Mucosa of stomach (tissue), 1 donor: Measurements from ENCODE around the gene DOC2A.
A peak's percentile ranks its signal among the peaks of the same experiment; 100 is the strongest.
"Not testable (repeated sequence)": the region's sequence is repeated elsewhere in the genome, so short reads cannot be mapped to it uniquely, and the experiment has no call there.

Experiments used
- H3K27me3 ChIP-seq: one replicate; pipeline ENCODE4 v1.7.0; 2013; ENCODE audit warnings: mild to moderate bottlenecking, low read length; ENCODE audit not compliant: control insufficient read depth, insufficient read depth
- H3K36me3 ChIP-seq: one replicate; pipeline ENCODE4 v1.7.0; 2013; ENCODE audit warnings: low read length; ENCODE audit not compliant: control insufficient read depth, insufficient read depth
- H3K4me1 ChIP-seq: one replicate; pipeline ENCODE4 v1.7.0; 2013; ENCODE audit warnings: mild to moderate bottlenecking, low read length; ENCODE audit not compliant: control insufficient read depth, insufficient read depth
- H3K4me3 ChIP-seq: one replicate; pipeline ENCODE4 v1.7.0; 2013; ENCODE audit warnings: low read length
- H3K9ac ChIP-seq: one replicate; pipeline ENCODE4 v1.7.0; 2013; ENCODE audit warnings: mild to moderate bottlenecking, low read length, moderate library complexity
- H3K9me3 ChIP-seq: one replicate; pipeline ENCODE4 v1.7.0; 2013; ENCODE audit warnings: mild to moderate bottlenecking, low read length, moderate library complexity; ENCODE audit not compliant: control insufficient read depth
- donor health status: Pancreatic carcinoma.

Gene DOC2A

DNA sequence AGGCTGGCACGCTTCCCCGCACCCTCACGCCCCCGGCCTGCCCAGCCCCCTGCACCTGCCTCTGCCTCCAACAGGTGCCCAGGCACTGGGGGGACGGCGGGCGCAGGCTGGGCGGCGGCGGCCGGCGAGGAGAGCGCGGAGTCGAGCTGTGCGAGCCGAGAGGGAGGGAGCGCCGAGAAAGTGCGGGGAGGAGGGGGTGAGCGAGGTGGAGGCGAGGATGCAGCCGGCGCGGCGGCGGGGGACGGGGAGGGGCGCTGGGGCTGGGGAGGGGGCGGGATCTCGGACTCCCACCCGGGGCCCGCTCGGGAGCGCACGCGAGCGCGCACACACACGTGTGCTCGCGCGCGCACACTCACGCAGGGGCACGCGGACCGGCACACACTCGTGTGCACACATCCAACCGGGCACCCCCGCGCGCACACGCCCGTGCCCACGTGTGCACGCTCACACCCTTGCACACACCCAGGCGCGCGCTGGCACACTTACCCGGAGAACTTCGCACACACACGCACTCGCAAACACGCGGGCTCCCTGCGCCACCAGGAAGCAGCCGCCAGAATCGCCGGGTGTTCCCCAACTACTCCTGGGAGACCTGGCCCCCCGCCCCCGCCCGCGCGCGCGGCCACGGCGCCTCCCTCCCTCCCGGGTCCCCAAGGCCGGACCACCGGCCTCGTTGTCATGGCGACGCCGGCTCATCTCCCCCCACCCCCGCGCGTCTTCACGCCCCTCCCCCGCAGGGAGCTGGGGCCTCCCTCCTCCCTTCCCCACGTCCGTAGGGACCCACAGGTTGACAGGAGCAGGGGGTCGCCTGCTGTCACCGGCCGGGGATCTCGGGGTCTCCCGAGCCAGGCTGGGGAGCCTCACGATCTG is at the start of gene DOC2A:
Gene DOC2A (minus strand): TSS at position 184 of the 870 bp plus-strand sequence. CDS start 805 bp downstream, outside the sequence.
- no peak within 1 kb of the TSS for H3K9ac ChIP-seq
- peaks cover 42% of the 10 kb centered on the region for H3K27me3 ChIP-seq
- H3K4me3 ChIP-seq: no peak within 1 kb of the TSS

DNA sequence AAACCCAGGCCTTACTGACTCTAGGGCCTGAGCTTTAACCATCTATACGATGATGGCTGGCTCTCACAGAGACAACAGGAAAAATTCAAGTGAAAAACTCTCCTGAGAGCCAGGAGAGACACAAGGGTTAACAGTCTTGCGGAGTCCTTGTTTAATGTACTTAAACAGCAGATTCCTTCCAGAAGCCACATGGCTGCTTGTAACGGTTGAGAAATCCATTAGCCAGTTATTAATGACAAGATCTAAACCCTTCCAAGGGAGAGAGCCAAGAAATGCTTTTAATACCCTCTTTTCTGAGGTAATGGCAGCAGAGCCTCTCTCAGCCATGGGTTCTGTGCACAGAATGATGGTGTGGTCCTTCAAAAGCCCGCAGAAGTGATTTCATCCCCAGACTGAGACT is 49.5 kb upstream of the DOC2A start:
- H3K9me3 ChIP-seq: no peaks in the 10 kb centered on the region
- H3K36me3 ChIP-seq: no peaks in the 10 kb centered on the region
- H3K27me3 ChIP-seq: no peaks in the 10 kb centered on the region
- no peak overlapping the region for H3K4me3 ChIP-seq
- peaks cover 22% of the 10 kb centered on the region for H3K4me1 ChIP-seq
- H3K9ac ChIP-seq: no peak overlapping the region

More for the DNA sequence above, at the start of gene DOC2A:
- Histone ChIP-seq H3K4me1 (peaks cover 10% of the 10 kb centered on the region), H3K36me3 (no peaks in the 10 kb centered on the region), H3K9me3 (no peaks in the 10 kb centered on the region)

DNA sequence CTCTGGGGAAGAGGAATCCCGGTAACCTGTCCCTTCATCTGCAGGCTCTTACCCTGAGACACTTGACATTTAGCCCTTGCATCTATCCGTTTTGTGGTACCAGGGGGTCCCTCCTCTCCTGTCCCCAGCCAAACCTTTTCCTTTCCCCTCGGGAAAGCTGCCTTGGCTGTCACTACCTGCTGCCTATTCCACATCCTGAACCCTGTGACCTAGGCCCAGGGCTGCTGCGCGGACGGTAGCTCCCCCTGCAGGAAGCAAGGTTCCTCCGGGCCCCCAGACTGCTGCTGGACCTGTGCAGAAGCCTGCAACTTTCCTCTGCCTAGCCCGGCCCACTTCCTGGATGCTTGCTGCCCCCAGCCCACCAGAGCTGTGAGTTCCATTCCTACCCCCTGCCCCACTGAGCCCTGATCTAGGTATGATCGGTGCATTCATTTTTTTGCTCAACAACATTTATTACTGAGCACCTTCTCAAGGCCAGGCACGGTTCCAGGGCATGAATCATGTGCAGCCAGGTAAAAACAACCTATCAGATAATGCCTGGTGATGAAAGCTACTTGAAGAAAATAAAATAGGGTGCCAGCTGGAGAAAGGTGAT is 44.2 kb upstream of the DOC2A start:
- no peaks in the 10 kb centered on the region for H3K36me3 ChIP-seq
- no peaks in the 10 kb centered on the region for H3K9me3 ChIP-seq
- H3K27me3 ChIP-seq: no peaks in the 10 kb centered on the region
- H3K9ac ChIP-seq: no peak overlapping the region
- H3K4me1 ChIP-seq: peaks cover 20% of the 10 kb centered on the region
- no peak overlapping the region for H3K4me3 ChIP-seq

DNA sequence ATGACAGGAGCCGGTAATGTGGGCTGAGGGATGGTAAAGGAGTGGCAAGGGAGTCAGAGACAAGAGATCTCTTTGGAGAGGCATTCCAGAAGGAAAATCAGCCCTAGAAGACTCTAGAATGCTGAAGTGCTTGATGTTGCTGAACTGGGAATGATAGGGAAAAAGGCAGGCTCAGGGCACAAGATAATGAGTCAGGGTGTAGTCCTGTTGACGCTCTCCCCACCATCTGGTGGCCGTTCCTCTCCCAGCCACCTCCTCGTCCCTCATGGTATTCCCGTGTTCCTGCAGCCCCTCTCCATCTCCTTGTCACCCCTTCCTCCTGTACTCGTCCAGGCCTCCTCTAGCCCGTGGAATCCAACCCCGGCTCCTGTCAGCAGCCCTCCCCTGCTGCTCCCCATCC is 43.6 kb upstream of the DOC2A start:
- Histone ChIP-seq H3K27me3 (no peaks in the 10 kb centered on the region), H3K4me1 (peaks cover 20% of the 10 kb centered on the region), H3K9ac (no peak overlapping the region), H3K36me3 (no peaks in the 10 kb centered on the region), H3K9me3 (no peaks in the 10 kb centered on the region), H3K4me3 (no peak overlapping the region)

DNA sequence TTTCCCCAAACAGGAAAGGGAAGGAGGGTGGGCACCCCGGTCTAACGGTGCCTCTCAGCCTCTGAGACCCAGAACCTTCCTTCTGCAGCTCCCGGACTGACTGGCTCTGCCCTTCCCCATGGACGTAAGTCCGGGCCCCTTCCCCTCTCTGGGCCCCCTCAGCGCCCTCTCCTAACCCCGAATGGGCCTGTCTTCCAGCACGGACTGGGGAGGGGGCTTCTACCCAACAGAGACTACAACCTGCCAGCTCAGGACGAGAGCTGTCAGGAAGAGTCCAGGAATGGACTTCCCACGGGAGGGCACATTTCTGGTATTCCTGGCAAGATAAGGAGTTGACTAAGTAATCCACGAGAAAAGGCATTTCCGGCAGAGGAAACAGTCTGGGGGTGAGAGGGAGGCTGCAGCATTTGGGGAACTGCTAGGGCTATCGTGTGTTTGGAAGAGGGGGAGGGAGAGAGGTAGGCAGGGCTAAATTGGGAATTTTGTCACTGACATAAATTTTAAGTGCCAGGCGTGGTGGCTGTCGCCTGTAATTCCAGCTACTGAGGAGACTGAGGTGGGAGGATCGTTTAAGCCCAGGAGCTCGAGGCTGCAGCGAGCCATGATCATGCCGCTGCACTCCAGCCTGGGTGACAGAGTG is 42.7 kb upstream of the DOC2A start:
- H3K27me3 ChIP-seq: no peaks in the 10 kb centered on the region
- peak overlapping the region; percentile 65 for H3K9ac ChIP-seq
- H3K9me3 ChIP-seq: no peaks in the 10 kb centered on the region
- peak overlapping the region; percentile 77 for H3K4me3 ChIP-seq
- H3K4me1 ChIP-seq: peaks cover 20% of the 10 kb centered on the region
- H3K36me3 ChIP-seq: no peaks in the 10 kb centered on the region

DNA sequence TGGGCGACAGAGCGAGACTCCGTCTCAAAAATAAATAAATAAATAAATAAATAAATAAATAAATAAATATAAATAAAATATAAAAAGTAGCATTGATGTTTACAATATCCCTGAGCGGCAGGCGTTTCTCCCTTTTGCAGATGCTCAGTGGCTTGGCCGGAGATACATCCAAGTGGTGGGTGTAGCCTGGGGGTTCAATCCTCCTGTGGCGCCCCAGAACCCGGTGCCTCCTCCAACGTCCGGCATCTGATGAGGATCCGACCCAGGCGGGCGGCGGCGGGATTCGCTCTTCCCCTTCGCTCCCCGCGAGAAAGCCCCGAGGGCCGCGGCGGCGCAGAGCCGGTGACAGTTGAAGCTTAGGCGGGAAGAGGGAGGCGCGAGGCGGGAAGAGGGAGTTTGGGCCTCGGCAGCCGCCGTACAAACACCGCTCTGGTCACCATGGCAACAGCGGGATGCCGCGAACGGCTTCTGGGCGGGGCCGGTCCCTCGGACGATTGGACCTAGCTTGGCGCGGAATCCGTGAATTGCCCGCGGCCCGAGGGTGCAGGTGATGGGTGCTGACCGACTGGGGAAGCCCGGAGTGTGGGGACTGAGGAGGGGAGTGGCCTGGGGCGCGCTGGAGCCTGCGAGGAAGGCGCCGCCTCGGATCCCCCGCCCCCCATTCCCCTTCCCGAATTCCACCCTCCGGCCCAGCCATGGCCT is 42.0 kb upstream of the DOC2A start:
- Histone ChIP-seq H3K36me3 (no peaks in the 10 kb centered on the region), H3K4me3 (peak overlapping the region; percentile 77), H3K4me1 (peaks cover 20% of the 10 kb centered on the region), H3K9me3 (no peaks in the 10 kb centered on the region), H3K9ac (peak overlapping the region; percentile 65), H3K27me3 (no peaks in the 10 kb centered on the region)

DNA sequence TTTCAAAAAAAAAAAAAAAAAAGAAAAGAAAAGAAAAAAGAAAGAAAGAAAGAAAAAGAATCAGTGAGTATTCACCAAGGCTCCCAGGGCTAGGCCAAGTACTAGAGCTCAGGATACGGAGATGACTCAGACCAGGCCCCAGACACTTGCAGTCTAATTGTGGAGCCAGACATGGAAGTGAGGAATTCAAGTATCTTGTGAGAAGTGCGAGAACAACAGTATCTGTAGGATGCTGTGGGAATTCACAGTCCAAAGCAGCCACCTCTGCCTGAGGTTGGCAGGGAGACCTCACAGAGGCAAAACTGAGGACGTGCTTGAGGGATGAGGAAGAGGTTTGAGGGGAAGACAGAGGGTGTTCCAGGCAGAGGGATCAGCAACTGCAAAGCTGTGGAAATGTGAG is 40.7 kb upstream of the DOC2A start:
- H3K9me3 ChIP-seq: no peaks in the 10 kb centered on the region
- no peak overlapping the region for H3K9ac ChIP-seq
- no peak overlapping the region for H3K4me3 ChIP-seq
- no peaks in the 10 kb centered on the region for H3K36me3 ChIP-seq
- H3K4me1 ChIP-seq: peaks cover 20% of the 10 kb centered on the region
- peaks cover under 1% of the 10 kb centered on the region for H3K27me3 ChIP-seq

DNA sequence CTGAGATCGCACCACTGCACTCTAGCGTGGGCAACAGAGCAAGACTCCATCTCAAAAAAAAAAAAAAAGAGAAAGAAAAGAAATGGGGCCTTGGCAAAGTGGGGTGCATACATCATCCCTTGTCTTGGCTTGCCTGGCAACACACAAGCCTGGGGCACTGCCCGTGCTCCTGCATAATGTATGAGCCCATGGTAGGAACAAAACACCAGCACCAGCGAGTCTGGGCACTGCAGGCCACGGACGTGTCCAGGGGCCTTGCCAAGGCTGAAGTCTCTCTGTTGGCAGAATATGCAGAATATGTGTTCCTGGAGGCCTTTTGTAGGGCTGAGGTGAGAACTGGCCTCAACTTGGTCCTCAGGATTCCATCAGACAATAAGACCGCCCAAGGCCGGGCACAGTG is 39.0 kb upstream of the DOC2A start:
- Histone ChIP-seq H3K9ac (no peak overlapping the region), H3K9me3 (no peaks in the 10 kb centered on the region), H3K27me3 (peaks cover 10% of the 10 kb centered on the region), H3K4me1 (peaks cover 11% of the 10 kb centered on the region), H3K4me3 (no peak overlapping the region), H3K36me3 (no peaks in the 10 kb centered on the region)

DNA sequence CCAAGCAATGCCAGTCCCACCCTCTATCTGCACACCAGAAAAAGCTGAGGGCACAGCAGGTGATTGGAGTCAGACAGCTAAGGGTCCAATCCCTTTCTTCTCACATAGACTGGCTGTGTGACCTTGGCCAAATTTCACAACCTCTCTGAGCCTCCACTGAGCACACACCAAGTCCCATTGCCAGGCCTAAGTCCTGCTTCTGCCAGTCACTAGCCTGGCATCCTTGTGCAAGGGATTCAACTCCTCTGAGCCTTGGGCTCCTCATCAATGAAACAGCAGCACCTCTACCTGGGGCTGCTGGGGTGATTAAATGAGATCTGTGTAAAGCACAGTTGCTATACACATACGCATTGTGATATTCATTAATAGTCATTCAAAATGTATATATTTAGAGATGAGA is 35.8 kb upstream of the DOC2A start:
- no peaks in the 10 kb centered on the region for H3K9me3 ChIP-seq

DNA sequence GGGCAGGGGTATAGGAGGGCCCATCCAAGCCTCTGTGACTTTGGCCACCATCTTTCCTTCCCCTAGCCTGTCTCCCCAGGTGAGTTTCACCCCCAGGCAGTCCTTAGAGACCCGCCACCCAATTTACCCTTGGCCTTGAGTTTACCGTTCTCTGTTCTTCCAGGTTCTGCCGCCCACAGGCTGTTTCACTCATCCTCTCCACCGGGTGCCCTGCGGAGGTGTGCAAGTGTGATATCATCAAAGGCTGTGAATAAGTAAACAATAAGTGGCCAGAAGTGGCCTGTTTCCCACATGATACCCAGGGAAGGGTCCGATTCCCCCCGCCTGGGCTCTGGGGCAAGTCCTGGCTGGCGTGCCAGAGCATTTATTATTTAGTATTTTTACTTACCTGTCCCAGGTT is 35.4 kb upstream of the DOC2A start:
- H3K4me3 ChIP-seq: no peak overlapping the region
- peaks cover 10% of the 10 kb centered on the region for H3K27me3 ChIP-seq
- H3K9ac ChIP-seq: no peak overlapping the region
- no peaks in the 10 kb centered on the region for H3K4me1 ChIP-seq
- no peaks in the 10 kb centered on the region for H3K9me3 ChIP-seq
- no peaks in the 10 kb centered on the region for H3K36me3 ChIP-seq

More for the DNA sequence above, 35.8 kb upstream of the DOC2A start:
- Histone ChIP-seq H3K27me3 (peaks cover 10% of the 10 kb centered on the region), H3K36me3 (no peaks in the 10 kb centered on the region), H3K4me1 (no peaks in the 10 kb centered on the region), H3K4me3 (no peak overlapping the region), H3K9ac (no peak overlapping the region)

DNA sequence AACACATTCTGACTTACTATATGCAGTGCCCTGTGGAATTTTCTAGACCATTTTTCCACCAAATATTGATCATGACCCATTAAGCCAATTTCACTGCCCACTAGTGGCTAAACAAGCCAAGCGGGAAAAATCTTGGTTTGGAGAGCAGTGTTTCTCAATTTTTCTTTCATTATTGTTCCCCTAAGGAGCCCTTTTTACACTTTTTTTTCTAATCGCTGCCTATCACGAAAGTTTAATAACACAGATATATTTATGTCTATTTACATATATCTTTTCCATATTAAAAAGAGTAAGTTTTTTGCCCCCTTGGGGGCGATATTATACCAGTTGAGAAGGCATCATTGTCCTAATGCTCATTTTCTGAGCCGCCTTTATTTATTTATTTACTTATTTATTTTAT is 31.0 kb upstream of the DOC2A start:
- H3K9ac ChIP-seq: no peak overlapping the region
- H3K36me3 ChIP-seq: no peaks in the 10 kb centered on the region
- H3K9me3 ChIP-seq: no peaks in the 10 kb centered on the region
- no peak overlapping the region for H3K4me3 ChIP-seq
- H3K27me3 ChIP-seq: peaks cover 10% of the 10 kb centered on the region
- H3K4me1 ChIP-seq: no peaks in the 10 kb centered on the region

DNA sequence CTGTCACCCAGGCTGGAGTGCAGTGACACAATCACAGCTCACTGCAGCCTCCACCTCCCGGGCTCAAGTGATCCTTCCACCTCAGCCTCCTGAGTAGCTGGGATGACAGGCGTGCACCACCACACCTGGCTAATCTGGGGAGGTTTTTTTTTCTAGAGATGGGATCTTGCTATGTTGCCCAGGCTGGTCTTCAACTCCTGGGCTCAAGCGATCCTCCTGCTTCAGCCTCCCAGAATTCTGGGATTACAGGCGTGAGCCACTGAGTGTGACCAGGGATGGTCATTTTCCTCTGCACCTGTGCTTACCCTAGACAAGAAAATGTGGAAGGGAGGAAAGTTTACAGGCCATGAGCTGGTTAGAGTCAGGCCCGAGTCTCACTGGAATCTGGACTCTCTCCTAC is 29.9 kb upstream of the DOC2A start:
- not testable (repeated sequence) for H3K4me1 ChIP-seq, H3K36me3 ChIP-seq, H3K9ac ChIP-seq, H3K9me3 ChIP-seq, H3K27me3 ChIP-seq, H3K4me3 ChIP-seq
